T follicular helper cell (primary cell): ENCODE results near the gene SHOX.

ENCODE experiments used
- DNase-seq: peaks from one replicate; pipeline ENCODE4 v3.0.0-alpha.2; 2020; ENCODE audit warnings: low read depth

SHOX gene

GRCh38 chrX:666762-667720, 36.5 kb downstream of the SHOX start:
- DNase-seq: no peak

GRCh38 chrX:670645-671044, 40.1 kb downstream of the SHOX start:
- no peak for DNase-seq

GRCh38 chrX:672931-673330, 42.3 kb downstream of the SHOX start:
- no peak for DNase-seq

- no peak for DNase-seq
These were observed 44.8 kb downstream of the SHOX start for GRCh38 chrX:675279-675954.

GRCh38 chrX:675955-676295, 45.3 kb downstream of the SHOX start:
- DNase-seq: no peak

- DNase-seq: no peak
These were observed 46.8 kb downstream of the SHOX start for GRCh38 chrX:677376-677775.

- DNase-seq: no peak
These were observed 48.8 kb downstream of the SHOX start for GRCh38 chrX:679291-679979.

GRCh38 chrX:680062-680461, 49.5 kb downstream of the SHOX start:
- no peak for DNase-seq

- DNase-seq: no peak
These were observed 51.4 kb downstream of the SHOX start for GRCh38 chrX:681989-682388.

- DNase-seq: no peak
These were observed 52.3 kb downstream of the SHOX start for GRCh38 chrX:682892-683291.

GRCh38 chrX:683576-683975, 53.0 kb downstream of the SHOX start:
- DNase-seq: no peak

GRCh38 chrX:685120-686032, 54.8 kb downstream of the SHOX start:
- DNase-seq: no peak

GRCh38 chrX:689983-690382, 59.4 kb downstream of the SHOX start:
- no peak for DNase-seq

GRCh38 chrX:694800-695199, 64.2 kb downstream of the SHOX start:
- no peak for DNase-seq

- DNase-seq: no peak
These were observed 67.6 kb downstream of the SHOX start for GRCh38 chrX:698206-698605.

GRCh38 chrX:700936-701335, 70.3 kb downstream of the SHOX start:
- no peak for DNase-seq

GRCh38 chrX:701673-702072, 71.1 kb downstream of the SHOX start:
- DNase-seq: no peak

- no peak for DNase-seq
These were observed 72.9 kb downstream of the SHOX start for GRCh38 chrX:703466-703865.

GRCh38 chrX:703866-704265, 73.3 kb downstream of the SHOX start:
- no peak for DNase-seq
